KOPT-K1 (cell line): ENCODE results near the gene ZNF786.
"Not testable (repeated sequence)": the region's sequence is repeated elsewhere in the genome, so short reads cannot be mapped to it uniquely, and the experiment has no call there.

Experiments used
- H3K27ac ChIP-seq: fragments of 200-600 bp; sonication (generic); 2 replicates; pipeline ENCODE4 v1.5.1; 2016; ENCODE audit warnings: antibody characterized with exemption, mild to moderate bottlenecking, low read depth, low read length; ENCODE audit not compliant: poor library complexity, severe bottlenecking
- H3K36me3 ChIP-seq: fragments of 200-600 bp; sonication (generic); 2 replicates; pipeline ENCODE4 v1.5.1; 2017; ENCODE audit warnings: antibody characterized with exemption, mild to moderate bottlenecking, low read length, moderate library complexity; ENCODE audit not compliant: insufficient read depth
- H3K9me3 ChIP-seq: fragments of 200-600 bp; sonication (generic); 2 replicates; pipeline ENCODE4 v1.5.1; 2017; ENCODE audit warnings: antibody characterized with exemption, low read length, mild to moderate bottlenecking; ENCODE audit not compliant: insufficient read depth, poor library complexity, severe bottlenecking

The ZNF786 gene

GRCh38 chr7:149097088-149097487, 6.6 kb upstream of the ZNF786 start:
- Histone ChIP-seq H3K9me3 (no peaks in the 10 kb centered on the region), H3K36me3 (no peaks in the 10 kb centered on the region), H3K27ac (no peak overlapping the region)

- Histone ChIP-seq H3K36me3 (no peaks in the 10 kb centered on the region), H3K27ac (no peak overlapping the region)
Observed at GRCh38 chr7:149093228-149093627, 2.7 kb upstream of the ZNF786 start.

GRCh38 chr7:149092244-149092643, 1.7 kb upstream of the ZNF786 start:
- H3K36me3 ChIP-seq, H3K9me3 ChIP-seq, H3K27ac ChIP-seq: not testable (repeated sequence)

More at GRCh38 chr7:149093228-149093627, 2.7 kb upstream of the ZNF786 start:
- H3K9me3 ChIP-seq, result no peaks in the 10 kb centered on the region

DNA sequence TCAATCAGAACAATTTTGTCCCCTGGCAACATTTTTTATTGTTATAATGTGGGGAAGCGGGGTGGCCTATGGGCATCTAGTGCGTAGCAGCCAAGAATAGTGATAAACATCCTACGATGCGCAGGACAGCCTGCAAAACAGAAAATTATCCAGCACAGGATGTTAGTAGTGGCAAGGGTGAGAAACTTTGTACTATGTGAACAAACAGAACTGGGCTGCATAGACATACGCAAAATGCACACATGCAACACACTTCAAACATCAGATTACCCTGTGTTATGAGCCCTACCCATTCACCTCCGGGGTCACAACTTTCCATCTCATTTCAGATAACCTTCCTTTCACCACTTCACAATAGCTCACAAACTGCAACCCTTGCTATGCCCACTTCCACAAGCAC, 3.1 kb downstream of the ZNF786 start:
- H3K27ac ChIP-seq, result no peak overlapping the region

DNA sequence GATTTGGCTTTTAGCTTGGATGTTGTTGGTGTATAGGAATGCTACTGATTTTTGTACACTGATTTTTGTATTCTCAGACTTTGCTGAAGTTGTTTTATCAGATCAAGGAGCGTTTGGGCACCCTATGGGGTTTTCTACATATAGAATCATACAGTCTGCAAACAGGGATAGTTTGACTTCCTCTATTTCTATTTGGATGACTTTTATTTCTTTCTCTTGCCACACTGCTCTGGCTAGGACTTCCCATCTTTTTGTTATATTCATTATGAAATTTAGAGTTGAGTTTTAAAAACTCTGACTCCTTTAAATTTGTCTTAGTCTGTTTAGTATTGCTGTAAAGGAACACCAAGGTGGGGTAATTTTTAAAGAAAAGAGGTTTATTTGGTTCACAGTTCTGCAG, 4.7 kb downstream of the ZNF786 start:
- Histone ChIP-seq H3K27ac (no peak overlapping the region), H3K9me3 (peaks cover 34% of the 10 kb centered on the region), H3K36me3 (peaks cover 12% of the 10 kb centered on the region)

More for the DNA sequence above, 3.1 kb downstream of the ZNF786 start:
- peaks cover 12% of the 10 kb centered on the region for H3K36me3 ChIP-seq
- peaks cover 34% of the 10 kb centered on the region for H3K9me3 ChIP-seq

DNA sequence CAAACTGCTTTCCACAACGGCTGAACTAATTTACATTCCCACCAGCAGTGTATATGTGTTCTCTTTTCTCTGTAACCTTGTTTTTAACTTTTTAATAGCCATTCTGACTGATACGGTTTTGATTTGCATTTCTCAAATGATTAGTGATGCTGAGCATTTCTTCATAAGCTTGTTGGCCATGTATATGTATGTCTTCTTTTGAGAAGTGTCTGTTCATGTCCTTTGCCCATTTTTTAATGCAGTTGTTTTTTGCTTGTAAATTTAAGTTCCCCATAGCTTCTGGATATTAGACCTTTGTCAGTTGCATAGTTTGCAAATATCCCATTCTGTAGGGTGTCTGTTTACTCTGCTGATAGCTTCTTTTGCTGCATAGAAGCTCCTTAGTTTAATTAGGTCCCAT, 6.1 kb downstream of the ZNF786 start:
- no peak overlapping the region for H3K27ac ChIP-seq
- H3K36me3 ChIP-seq, result peaks cover 18% of the 10 kb centered on the region
- H3K9me3 ChIP-seq, result peaks cover 34% of the 10 kb centered on the region

GRCh38 chr7:149081914-149082313, 8.6 kb downstream of the ZNF786 start:
- Histone ChIP-seq H3K27ac (no peak overlapping the region), H3K9me3 (peaks cover 34% of the 10 kb centered on the region), H3K36me3 (peaks cover 21% of the 10 kb centered on the region)

GRCh38 chr7:149077594-149077993, 12.9 kb downstream of the ZNF786 start:
- no peak overlapping the region for H3K27ac ChIP-seq
- H3K36me3 ChIP-seq, result peaks cover 32% of the 10 kb centered on the region
- no peaks in the 10 kb centered on the region for H3K9me3 ChIP-seq

GRCh38 chr7:149075286-149075685, 15.2 kb downstream of the ZNF786 start:
- Histone ChIP-seq H3K9me3 (no peaks in the 10 kb centered on the region), H3K27ac (no peak overlapping the region), H3K36me3 (peaks cover 50% of the 10 kb centered on the region)

DNA sequence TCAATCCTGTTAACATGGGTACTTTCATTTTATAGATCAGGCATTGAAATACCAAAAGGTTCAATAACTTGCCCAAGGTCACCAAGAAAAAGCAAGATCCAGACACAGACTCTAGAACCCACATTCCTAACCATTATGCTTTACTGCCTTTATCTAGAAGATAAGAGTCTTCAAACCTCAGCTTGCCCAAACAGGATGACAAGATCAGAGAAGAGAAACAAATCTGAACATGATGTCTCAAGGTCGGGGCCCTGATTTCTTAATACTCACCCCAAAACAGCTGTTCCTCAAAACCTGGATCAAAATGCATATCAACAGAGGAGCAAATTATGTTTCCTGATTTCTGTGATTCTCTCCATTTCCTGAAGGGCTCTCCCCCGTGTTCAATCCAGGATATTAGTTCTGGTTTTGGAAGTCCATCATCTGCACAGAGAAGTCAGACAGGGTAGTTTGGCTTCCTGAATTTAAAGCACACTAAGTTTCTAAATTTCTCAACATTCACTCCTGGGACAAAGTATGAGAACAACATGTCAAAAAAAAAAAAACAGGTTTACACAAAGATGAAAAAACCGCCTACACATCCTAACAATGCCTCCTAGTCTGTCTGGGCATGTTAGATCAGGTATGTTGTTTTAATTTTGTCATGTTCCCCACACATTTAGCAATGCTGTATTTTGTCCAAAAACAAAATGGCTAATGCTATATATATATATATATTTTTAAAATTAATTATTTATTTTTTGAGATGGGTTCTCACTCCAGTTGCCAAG, 16.2 kb downstream of the ZNF786 start:
- H3K27ac ChIP-seq, result no peak overlapping the region
- H3K9me3 ChIP-seq, result no peaks in the 10 kb centered on the region
- H3K36me3 ChIP-seq, result peaks cover 59% of the 10 kb centered on the region

DNA sequence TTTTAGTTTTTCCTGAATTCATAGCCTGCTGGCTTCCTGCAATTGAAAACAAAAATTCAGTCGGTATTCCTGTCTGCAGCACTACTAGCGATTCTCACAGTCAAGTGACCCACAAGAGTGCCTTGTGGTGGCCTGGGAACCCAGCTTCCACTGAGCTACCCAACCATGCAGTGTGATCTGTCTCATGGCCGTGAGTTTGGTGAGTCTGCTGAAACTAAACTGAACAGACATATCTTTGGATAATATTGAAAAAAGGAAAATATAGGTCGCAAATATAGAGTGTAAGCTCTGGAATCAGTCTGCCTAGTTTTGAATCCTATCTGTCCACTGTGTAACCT, 18.1 kb downstream of the ZNF786 start:
- H3K9me3 ChIP-seq, result no peaks in the 10 kb centered on the region
- H3K36me3 ChIP-seq, result peaks cover 69% of the 10 kb centered on the region
- H3K27ac ChIP-seq, result no peak overlapping the region

DNA sequence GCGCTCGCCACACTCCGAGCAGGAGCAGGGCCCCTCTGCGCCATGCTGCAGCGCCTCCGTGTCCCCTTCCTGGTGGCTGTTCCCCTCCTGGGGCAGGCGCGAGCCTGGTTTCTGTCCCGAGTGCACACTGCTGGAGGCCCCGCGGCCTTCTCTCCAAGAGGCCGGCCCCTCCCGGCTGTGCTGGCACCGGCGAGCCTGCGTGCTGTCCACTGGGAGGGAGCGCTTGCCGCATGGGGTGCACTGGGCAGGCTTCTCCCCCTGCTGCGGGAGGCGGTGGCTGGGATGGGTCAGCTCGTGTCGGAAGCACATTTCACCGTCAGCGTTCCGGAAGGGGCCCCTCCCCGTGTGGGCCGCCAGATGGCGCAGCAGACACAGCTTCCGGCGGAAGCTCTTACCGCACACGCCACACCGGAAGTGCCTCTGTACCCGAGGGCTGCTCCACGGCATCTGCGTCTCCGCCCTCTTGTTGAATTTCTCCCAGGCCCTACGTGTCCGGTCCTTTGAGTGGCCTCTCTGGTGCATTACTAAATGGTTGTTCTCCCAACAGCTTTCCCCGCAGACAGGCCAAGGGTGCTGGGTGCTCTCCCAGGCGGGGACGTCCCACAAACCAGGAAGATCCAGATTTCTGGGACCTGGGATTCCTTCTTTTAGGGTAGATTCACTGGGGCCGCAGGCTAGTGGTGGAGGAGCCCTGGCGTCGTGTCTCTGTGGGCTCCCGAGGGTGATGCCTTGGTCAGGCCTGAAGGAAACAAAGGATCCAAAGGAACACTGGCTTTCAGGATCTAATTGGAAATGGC, 18.7 kb downstream of the ZNF786 start:
- H3K9me3 ChIP-seq, result no peaks in the 10 kb centered on the region
- H3K27ac ChIP-seq, result no peak overlapping the region
- peaks cover 67% of the 10 kb centered on the region for H3K36me3 ChIP-seq

DNA sequence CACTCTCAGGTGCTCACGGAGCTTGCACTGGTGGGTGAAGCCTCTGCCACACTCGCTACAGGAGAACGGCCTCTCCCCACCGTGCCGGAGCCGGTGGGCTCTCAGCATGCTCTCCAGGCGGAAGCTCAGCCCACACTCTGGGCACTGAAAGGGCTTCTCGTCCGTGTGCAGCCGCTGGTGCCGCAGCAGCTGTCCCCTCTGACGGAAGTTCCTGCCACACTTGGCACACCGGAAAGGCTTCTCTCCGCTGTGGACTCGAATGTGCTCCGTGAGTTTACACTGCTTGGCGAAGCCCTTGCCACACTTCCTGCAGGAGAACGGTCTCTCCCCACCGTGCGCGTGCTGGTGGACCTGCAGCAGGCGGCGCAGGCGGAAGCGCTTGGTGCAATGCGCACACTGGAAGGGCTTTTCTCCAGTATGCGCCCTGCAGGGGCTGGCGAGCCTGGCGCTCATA, 19.3 kb downstream of the ZNF786 start:
- Histone ChIP-seq H3K9me3 (no peaks in the 10 kb centered on the region), H3K27ac (no peak overlapping the region), H3K36me3 (peaks cover 61% of the 10 kb centered on the region)

- peaks cover 61% of the 10 kb centered on the region for H3K36me3 ChIP-seq
- H3K27ac ChIP-seq, result no peak overlapping the region
- H3K9me3 ChIP-seq, result no peaks in the 10 kb centered on the region
Observed at GRCh38 chr7:149070372-149071125, 20.0 kb downstream of the ZNF786 start.

DNA sequence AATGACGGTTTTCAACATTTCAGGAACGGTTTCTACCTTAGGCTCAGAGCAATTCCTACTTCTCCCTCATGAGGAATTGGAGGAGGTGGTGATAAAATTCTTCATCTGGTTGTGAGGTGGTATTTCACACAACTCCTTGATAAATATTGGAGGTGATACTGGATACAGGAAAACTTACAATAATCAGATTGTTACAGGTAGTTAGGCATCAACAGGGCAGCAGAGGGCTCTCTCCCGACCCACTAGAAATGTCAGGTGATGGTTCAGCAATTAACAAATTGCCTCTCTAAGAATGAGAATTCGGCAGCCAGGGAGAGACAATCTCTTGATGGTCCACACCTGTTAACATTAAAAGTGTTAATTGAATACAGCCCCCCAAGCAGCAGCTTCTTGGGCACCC, 22.6 kb downstream of the ZNF786 start:
- no peak overlapping the region for H3K27ac ChIP-seq
- H3K9me3 ChIP-seq, result no peaks in the 10 kb centered on the region
- H3K36me3 ChIP-seq, result peaks cover 47% of the 10 kb centered on the region
